HG03108 (cell line): ENCODE data around the gene TNS3.
"Not testable (repeated sequence)": the region's sequence is repeated elsewhere in the genome, so short reads cannot be mapped to it uniquely, and the experiment has no call there.

ENCODE experiments used
- ATAC-seq: cut with Tn5 transposase; IDR thresholded peaks from one replicate; pipeline ENCODE4 v1.9.1; 2021; ENCODE audit warnings: moderate library complexity; ENCODE audit not compliant: unreplicated experiment

TNS3 gene

GRCh38 chr7:47474937-47475879 lies 106.7 kb downstream of the TNS3 start:
- ATAC-seq = peak; percentile 70

GRCh38 chr7:47474211-47474936 lies 107.5 kb downstream of the TNS3 start:
- no peak for ATAC-seq

- ATAC-seq = no peak
These were observed 108.3 kb downstream of the TNS3 start for GRCh38 chr7:47473499-47474210.

GRCh38 chr7:47472444-47473157 lies 109.3 kb downstream of the TNS3 start:
- no peak for ATAC-seq

- ATAC-seq = no peak
These were observed 110.1 kb downstream of the TNS3 start for GRCh38 chr7:47471831-47472230.

GRCh38 chr7:47471358-47471703 lies 110.6 kb downstream of the TNS3 start:
- no peak for ATAC-seq

GRCh38 chr7:47470567-47471357 lies 111.1 kb downstream of the TNS3 start:
- ATAC-seq = no peak

- ATAC-seq = not testable (repeated sequence)
These were observed 112.1 kb downstream of the TNS3 start for GRCh38 chr7:47469846-47470245.

- no peak for ATAC-seq
These were observed 115.1 kb downstream of the TNS3 start for GRCh38 chr7:47466832-47467231.

- no peak for ATAC-seq
These were observed 116.7 kb downstream of the TNS3 start for GRCh38 chr7:47465191-47465590.

GRCh38 chr7:47464266-47464665 lies 117.6 kb downstream of the TNS3 start:
- no peak for ATAC-seq

GRCh38 chr7:47461746-47462145 lies 120.2 kb downstream of the TNS3 start:
- ATAC-seq = no peak

- no peak for ATAC-seq
These were observed 120.8 kb downstream of the TNS3 start for GRCh38 chr7:47461161-47461560.

- ATAC-seq = no peak
These were observed 121.5 kb downstream of the TNS3 start for GRCh38 chr7:47460251-47460989.

GRCh38 chr7:47458486-47458885 lies 123.4 kb downstream of the TNS3 start:
- no peak for ATAC-seq

- ATAC-seq = no peak
These were observed 123.9 kb downstream of the TNS3 start for GRCh38 chr7:47458057-47458456.

GRCh38 chr7:47456210-47456955 lies 125.5 kb downstream of the TNS3 start:
- ATAC-seq = no peak

GRCh38 chr7:47455872-47456185 lies 126.1 kb downstream of the TNS3 start:
- no peak for ATAC-seq
